Parathyroid adenoma (tissue), 2 donors: ENCODE measurements around the gene PSAP.

Source experiments
- H2AFZ ChIP-seq: fragments of 300-600 bp; sonication (generic); one replicate; pipeline ENCODE4 v1.7.0; 2017; ENCODE audit warnings: antibody characterized with exemption, mild to moderate bottlenecking
- H3K27ac ChIP-seq: fragments of 300-600 bp; sonication (generic); one replicate; pipeline ENCODE4 v1.7.0; 2017
- H3K27me3 ChIP-seq: fragments of 300-600 bp; sonication (generic); one replicate; pipeline ENCODE4 v1.7.0; 2017; ENCODE audit warnings: low read length; ENCODE audit not compliant: control insufficient read depth, insufficient read depth
- H3K36me3 ChIP-seq: fragments of 300-600 bp; sonication (generic); one replicate; pipeline ENCODE4 v1.7.0; 2017; ENCODE audit warnings: low read length; ENCODE audit not compliant: control insufficient read depth, insufficient read depth
- H3K4me1 ChIP-seq: fragments of 300-600 bp; sonication (generic); one replicate; pipeline ENCODE4 v1.7.0; 2017; ENCODE audit warnings: control low read depth
- H3K4me2 ChIP-seq: fragments of 300-600 bp; sonication (generic); one replicate; pipeline ENCODE4 v1.7.0; 2017; ENCODE audit warnings: low read length
- H3K4me3 ChIP-seq: fragments of 300-600 bp; sonication (generic); one replicate; pipeline ENCODE4 v1.7.0; 2017; ENCODE audit warnings: low read depth, low read length
- H3K79me2 ChIP-seq: fragments of 300-600 bp; sonication (generic); one replicate; pipeline ENCODE4 v1.7.0; 2017; ENCODE audit warnings: control low read depth
- H3K9ac ChIP-seq: fragments of 300-600 bp; sonication (generic); one replicate; pipeline ENCODE4 v1.7.0; 2017; ENCODE audit warnings: mild to moderate bottlenecking
- H3K9me3 ChIP-seq: fragments of 300-600 bp; sonication (generic); one replicate; pipeline ENCODE4 v1.7.0; 2017; ENCODE audit warnings: low read length; ENCODE audit not compliant: control insufficient read depth
- TF ChIP-seq, protein P1 (sequence below): fragments of 300-600 bp; sonication (generic); IDR thresholded peaks from one replicate; pipeline ENCODE4 v1.7.0; 2017; ENCODE audit warnings: antibody characterized with exemption, mild to moderate bottlenecking
- donor health status: primary hyperparathyroidism.

Gene PSAP

DNA sequence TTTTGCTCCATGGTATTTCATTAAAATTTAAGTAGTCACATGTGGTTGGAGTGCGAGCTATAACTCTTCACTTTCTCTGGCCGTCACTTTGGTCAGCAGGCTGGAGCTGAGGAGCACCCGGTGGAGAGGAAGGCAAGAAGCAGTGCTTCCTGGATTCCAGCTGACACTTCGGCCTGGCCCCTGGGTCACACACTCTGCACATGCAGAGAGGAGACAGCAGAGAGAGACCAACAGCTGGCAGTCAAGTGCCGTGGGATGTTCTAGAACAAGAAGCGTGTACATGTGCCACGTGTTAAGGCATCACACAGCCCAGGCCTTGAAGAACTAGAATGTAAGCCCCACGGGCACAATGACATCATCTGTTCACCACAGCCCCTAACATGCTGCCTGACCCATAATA, 30.1 kb downstream of the PSAP start:
- TF ChIP-seq, protein P1, sequence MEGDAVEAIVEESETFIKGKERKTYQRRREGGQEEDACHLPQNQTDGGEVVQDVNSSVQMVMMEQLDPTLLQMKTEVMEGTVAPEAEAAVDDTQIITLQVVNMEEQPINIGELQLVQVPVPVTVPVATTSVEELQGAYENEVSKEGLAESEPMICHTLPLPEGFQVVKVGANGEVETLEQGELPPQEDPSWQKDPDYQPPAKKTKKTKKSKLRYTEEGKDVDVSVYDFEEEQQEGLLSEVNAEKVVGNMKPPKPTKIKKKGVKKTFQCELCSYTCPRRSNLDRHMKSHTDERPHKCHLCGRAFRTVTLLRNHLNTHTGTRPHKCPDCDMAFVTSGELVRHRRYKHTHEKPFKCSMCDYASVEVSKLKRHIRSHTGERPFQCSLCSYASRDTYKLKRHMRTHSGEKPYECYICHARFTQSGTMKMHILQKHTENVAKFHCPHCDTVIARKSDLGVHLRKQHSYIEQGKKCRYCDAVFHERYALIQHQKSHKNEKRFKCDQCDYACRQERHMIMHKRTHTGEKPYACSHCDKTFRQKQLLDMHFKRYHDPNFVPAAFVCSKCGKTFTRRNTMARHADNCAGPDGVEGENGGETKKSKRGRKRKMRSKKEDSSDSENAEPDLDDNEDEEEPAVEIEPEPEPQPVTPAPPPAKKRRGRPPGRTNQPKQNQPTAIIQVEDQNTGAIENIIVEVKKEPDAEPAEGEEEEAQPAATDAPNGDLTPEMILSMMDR = no peak
- no peak overlapping the region for H3K4me3 ChIP-seq
- H3K4me1 ChIP-seq = peaks cover under 1% of the 10 kb centered on the region
- H3K4me2 ChIP-seq = no peak overlapping the region
- H2AFZ ChIP-seq = no peak overlapping the region
- H3K9ac ChIP-seq = no peak overlapping the region
- no peaks in the 10 kb centered on the region for H3K27me3 ChIP-seq
- no peaks in the 10 kb centered on the region for H3K9me3 ChIP-seq
- no peaks in the 10 kb centered on the region for H3K36me3 ChIP-seq
- H3K27ac ChIP-seq = no peak overlapping the region
- H3K79me2 ChIP-seq = peaks cover 3% of the 10 kb centered on the region

DNA sequence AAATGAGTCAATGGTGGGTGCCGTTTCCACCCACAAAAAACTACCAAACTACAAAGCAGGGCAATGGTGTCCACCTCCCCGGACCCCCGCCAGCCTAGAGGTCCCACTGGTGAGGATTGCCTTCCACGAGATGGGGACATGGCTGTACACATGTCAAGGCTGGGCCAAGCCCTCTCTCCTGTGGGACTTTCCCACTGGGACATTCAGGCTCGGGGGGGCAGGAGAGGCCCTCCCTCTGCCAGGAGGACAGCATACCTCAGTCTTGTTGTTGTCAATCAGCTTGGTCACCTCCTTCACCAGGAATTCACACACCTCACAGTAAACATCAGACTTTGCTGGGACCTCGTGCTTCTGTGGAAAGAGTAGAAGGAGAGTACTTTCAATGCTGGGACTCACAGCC, 31.1 kb downstream of the PSAP start:
- H3K27ac ChIP-seq = no peak overlapping the region
- H2AFZ ChIP-seq = no peak overlapping the region
- no peak overlapping the region for H3K4me3 ChIP-seq
- H3K9me3 ChIP-seq = no peaks in the 10 kb centered on the region
- TF ChIP-seq, protein P1 = no peak
- no peak overlapping the region for H3K4me2 ChIP-seq
- H3K9ac ChIP-seq = no peak overlapping the region
- no peaks in the 10 kb centered on the region for H3K27me3 ChIP-seq
- H3K36me3 ChIP-seq = no peaks in the 10 kb centered on the region
- H3K79me2 ChIP-seq = peaks cover 3% of the 10 kb centered on the region
- peaks cover 3% of the 10 kb centered on the region for H3K4me1 ChIP-seq

DNA sequence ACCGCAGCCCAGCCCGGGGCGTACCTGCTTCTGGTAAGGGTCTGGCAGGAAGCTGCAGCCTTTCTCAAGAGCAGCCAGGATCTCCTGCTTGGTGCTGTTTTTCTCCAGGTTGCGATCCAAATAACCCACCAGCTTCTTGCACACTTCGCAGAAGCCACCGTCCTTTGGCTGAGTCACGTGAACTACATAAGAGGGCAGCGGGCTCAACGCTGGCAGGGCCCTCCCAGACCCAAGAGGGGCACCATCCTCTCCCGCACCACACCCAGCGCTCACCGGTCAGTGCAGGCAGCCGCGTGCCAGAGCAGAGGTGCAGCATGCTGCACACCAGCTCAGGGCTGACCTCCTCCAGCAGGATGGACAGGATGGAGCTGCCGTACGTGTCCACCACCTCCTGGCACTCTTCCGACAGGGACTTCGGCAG, 31.6 kb downstream of the PSAP start:
- no peak overlapping the region for H3K4me2 ChIP-seq
- H2AFZ ChIP-seq = no peak overlapping the region
- H3K9ac ChIP-seq = no peak overlapping the region
- H3K36me3 ChIP-seq = no peaks in the 10 kb centered on the region
- H3K9me3 ChIP-seq = no peaks in the 10 kb centered on the region
- no peak overlapping the region for H3K4me3 ChIP-seq
- peaks cover 3% of the 10 kb centered on the region for H3K4me1 ChIP-seq
- H3K27me3 ChIP-seq = no peaks in the 10 kb centered on the region
- no peak overlapping the region for H3K27ac ChIP-seq
- TF ChIP-seq, protein P1 = no peak
- H3K79me2 ChIP-seq = peaks cover 3% of the 10 kb centered on the region

DNA sequence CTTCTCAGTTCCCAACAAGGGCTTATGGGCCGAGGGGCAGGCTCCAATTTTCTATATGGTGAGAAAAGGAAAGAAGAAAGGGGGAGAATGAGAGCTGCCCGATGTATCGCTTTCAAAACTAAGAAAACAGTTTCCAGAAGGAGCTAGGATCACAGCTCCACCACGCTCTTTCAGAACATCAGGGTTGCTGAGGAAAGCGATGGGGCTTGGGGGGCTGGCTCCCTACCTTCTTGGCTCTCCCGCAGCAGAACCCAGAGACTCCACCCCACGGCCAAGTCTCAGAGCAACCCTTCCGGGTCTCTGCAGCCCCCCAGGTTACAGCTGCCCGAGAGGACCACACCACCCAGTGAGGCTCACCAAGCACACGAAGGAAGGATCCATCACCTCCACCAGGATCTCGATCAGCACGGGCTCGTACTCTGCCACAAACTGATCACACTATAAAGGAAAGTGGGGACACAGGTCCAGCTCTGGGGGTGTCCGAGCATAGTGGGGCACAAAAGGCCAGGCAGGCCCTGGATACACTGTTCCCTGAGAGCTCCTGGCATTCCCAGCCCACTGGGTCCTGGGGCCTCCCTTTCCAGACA, 32.3 kb downstream of the PSAP start:
- Histone ChIP-seq H3K36me3 (no peaks in the 10 kb centered on the region), H3K4me1 (peaks cover 3% of the 10 kb centered on the region), H3K27me3 (no peaks in the 10 kb centered on the region), H3K79me2 (peaks cover 3% of the 10 kb centered on the region), H3K9me3 (no peaks in the 10 kb centered on the region), H3K9ac (no peak overlapping the region), H3K4me3 (no peak overlapping the region), H2AFZ (no peak overlapping the region), H3K4me2 (no peak overlapping the region), H3K27ac (no peak overlapping the region)
- TF ChIP-seq, protein P1 = no peak
